Progenitor cell of endocrine pancreas (in vitro differentiated cells): ENCODE measurements around the gene RBMS1. TPM values are rescaled to one million over a fixed set of nuclear protein-coding genes. Genes with fewer than 3 reads are reported as not detected.

ENCODE experiments used
- DNase-seq: peaks from one replicate; pipeline ENCODE4 v3.0.0; 2021; ENCODE audit warnings: low spot score; ENCODE audit not compliant: unreplicated experiment
- H3K27ac Mint-ChIP-seq: 2 replicates; pipeline ENCODE4 v1.8.0; 2021; ENCODE audit warnings: mild to moderate bottlenecking, moderate library complexity, mixed read lengths
- H3K27me3 Mint-ChIP-seq: 2 replicates; pipeline ENCODE4 v1.8.0; 2021; ENCODE audit warnings: mixed read lengths
- H3K36me3 Mint-ChIP-seq: 2 replicates; pipeline ENCODE4 v1.8.0; 2022; ENCODE audit warnings: mixed read lengths; ENCODE audit not compliant: insufficient read depth
- H3K4me1 Mint-ChIP-seq: 2 replicates; pipeline ENCODE4 v1.8.0; 2021; ENCODE audit warnings: low read depth, mixed read lengths
- H3K4me3 Mint-ChIP-seq: 2 replicates; pipeline ENCODE4 v1.8.0; 2021; ENCODE audit warnings: low read depth, mild to moderate bottlenecking, moderate library complexity, mixed read lengths
- H3K9me3 Mint-ChIP-seq: 2 replicates; pipeline ENCODE4 v1.8.0; 2021; ENCODE audit warnings: low read depth, mixed read lengths
- CTCF ChIP-seq: fragments of 200-600 bp; sonication (generic); IDR thresholded peaks from one replicate; pipeline ENCODE4 v1.5.0; 2021; ENCODE audit warnings: antibody characterized with exemption, mild to moderate bottlenecking; ENCODE audit not compliant: unreplicated experiment
- long read RNA-seq: library from polyadenylated mRNA; unstranded; transcript quantifications from one replicate; pipeline ENCODE4 v2.0.0, GENCODE V29; 2020
- total RNA-seq: library from RNA; stranded (reverse); gene quantifications from 2 replicates; pipeline ENCODE4 v1.2.1, GENCODE V29; 2021

Gene RBMS1
- total RNA-seq, result 58.8 and 59.8 TPM in 2 replicates
- long read RNA-seq, full-length matches to known transcripts, result 4 of 20 reads
- long read RNA-seq, partial matches to known transcripts, result 1 of 20 reads
- long read RNA-seq, other reads (novel, unspliced or antisense), result 15 of 20 reads

DNA sequence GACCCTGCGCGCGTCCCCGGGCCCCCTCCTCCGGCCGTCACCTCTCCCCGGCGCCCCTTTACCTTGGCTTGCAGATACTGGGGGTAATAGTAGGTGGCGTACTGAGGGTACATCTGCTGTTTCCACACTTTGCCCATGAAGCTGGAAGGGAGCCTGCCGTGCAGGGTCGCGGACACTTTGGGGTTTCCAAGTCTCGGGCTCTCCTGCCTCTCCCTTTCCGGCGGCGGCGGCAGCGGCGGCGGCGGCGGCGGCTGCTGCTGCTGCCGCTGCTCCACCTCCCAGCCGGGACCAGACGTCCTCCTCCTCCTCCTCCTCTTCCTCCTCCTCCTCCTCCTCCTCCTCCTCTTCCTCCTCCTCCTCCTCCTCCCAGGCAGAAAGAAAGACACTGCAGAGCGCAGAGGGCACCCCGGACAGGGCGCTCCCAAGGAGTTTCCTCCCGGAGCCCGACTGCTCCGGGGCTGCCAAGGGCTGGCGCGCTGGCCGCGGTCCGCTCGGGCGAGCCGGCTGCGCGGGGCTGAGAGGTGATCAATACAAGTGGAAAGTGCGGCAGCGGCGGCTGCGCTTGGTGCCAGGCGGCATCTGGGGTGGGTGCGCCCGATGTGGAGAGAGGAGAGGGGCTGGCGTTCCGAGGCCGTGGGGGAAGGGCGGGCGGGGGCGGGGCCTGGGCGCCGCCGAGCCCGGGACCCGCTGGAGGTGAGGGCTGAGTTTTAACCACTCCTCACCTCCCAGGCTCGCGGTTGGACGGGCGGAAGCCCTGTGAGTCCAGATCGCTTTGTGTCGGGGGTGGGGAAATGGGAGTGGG is at the start of gene RBMS1:
Gene RBMS1 (minus strand): TSS at position 581 of the 802 bp plus-strand sequence. CDS start 444 bp downstream, at position 137.
- H3K4me1 Mint-ChIP-seq, result peaks cover 23% of the 10 kb centered on the region
- H3K9me3 Mint-ChIP-seq, result no peaks in the 10 kb centered on the region
- peak within 1 kb of the TSS; percentile 84 for H3K4me3 Mint-ChIP-seq
- peak within 1 kb of the TSS; percentile 98 for H3K27ac Mint-ChIP-seq
- H3K36me3 Mint-ChIP-seq, result no peaks in the 10 kb centered on the region
- TF ChIP-seq CTCF, result no peak
- DNase-seq, result peak; percentile 79
- H3K27me3 Mint-ChIP-seq, result peaks cover 3% of the 10 kb centered on the region

DNA sequence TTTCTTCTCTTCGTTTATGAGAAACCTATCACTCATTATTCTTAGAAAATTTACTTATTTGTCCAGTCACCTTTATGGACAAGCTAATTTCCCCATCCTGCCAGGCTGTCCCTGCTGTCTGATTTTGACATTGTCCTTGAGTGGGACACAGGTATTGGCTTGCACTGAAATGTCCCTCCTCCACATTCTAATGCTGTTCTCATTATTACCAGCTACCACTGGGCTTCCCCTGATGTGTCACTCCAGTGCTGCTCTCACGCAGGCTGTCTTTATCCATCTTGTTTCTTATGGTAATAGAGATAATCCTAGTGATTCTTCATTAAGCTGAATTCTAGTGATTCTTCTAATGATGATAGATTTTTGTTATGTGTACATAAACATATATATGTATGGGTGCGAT is 48.1 kb upstream of the RBMS1 start:
- no peak for TF ChIP-seq CTCF
- Mint-ChIP-seq H3K9me3 (no peaks in the 10 kb centered on the region), H3K4me1 (peaks cover 7% of the 10 kb centered on the region), H3K4me3 (no peak overlapping the region), H3K36me3 (no peaks in the 10 kb centered on the region), H3K27me3 (no peaks in the 10 kb centered on the region), H3K27ac (no peak overlapping the region)
- DNase-seq, result no peak

- DNase-seq, result no peak
- no peak for TF ChIP-seq CTCF
- H3K9me3 Mint-ChIP-seq, result no peaks in the 10 kb centered on the region
- peaks cover 7% of the 10 kb centered on the region for H3K4me1 Mint-ChIP-seq
- no peaks in the 10 kb centered on the region for H3K36me3 Mint-ChIP-seq
- no peak overlapping the region for H3K27ac Mint-ChIP-seq
- H3K27me3 Mint-ChIP-seq, result no peaks in the 10 kb centered on the region
- no peak overlapping the region for H3K4me3 Mint-ChIP-seq
Measured at GRCh38 chr2:160538559-160539355, 45.1 kb upstream of the RBMS1 start.

GRCh38 chr2:160538115-160538514 is 44.5 kb upstream of the RBMS1 start:
- H3K9me3 Mint-ChIP-seq, result no peaks in the 10 kb centered on the region
- H3K27me3 Mint-ChIP-seq, result no peaks in the 10 kb centered on the region

More at GRCh38 chr2:160538115-160538514, 44.5 kb upstream of the RBMS1 start:
- Mint-ChIP-seq H3K4me3 (no peak overlapping the region), H3K4me1 (peaks cover 10% of the 10 kb centered on the region), H3K27ac (no peak overlapping the region), H3K36me3 (no peaks in the 10 kb centered on the region)
- no peak for DNase-seq
- TF ChIP-seq CTCF, result no peak
